Measurements from ENCODE around the gene RPL31. TPM values are rescaled to one million over a fixed set of nuclear protein-coding genes. Genes with fewer than 3 reads are reported as not detected.

Gene RPL31
- total RNA-seq, 4 donors from 2014 or later, result 715 to 2,331 (median 1,488) TPM

DNA sequence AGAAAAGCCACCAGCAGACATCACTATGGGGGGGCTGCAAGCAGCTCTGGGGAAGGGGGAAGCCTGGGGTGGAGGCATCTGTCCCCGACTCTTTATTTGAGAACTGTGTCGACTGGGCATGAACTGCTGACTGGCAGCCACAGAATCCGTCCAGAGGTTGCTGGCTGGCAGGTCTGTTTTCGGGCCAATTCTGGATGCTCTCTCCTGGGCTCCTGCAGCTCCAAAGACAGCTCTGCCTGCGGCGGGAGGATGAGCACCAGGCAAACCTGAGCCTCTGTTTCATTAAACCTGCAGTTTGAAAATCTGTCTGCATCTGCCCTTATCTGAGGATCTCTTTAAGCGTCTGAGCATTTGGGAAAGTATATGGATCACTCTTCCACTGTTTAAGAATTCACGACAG lies 34.4 kb upstream of the RPL31 start:
- Histone ChIP-seq H3K27ac (no peak overlapping the region), H3K4me1 (no peaks in the 10 kb centered on the region), H3K9me3 (no peaks in the 10 kb centered on the region), H3K36me3 (peaks cover 0 to 65% of the 10 kb centered on the region in 2 donors), H3K27me3 (no peaks in the 10 kb centered on the region), H3K4me3 (no peak overlapping the region)
- no peak for TF ChIP-seq POLR2AphosphoS5 (IDR thresholded peaks at IDR 0.05)
- TF ChIP-seq EP300 (IDR thresholded peaks at IDR 0.05), result no peak
- 83 to 88% methylated on average over 4 to 8 of the region's 8 CpGs for WGBS, 2 donors (ENCODE audit: low coverage in 1 of 2)
- no peak for ATAC-seq

DNA sequence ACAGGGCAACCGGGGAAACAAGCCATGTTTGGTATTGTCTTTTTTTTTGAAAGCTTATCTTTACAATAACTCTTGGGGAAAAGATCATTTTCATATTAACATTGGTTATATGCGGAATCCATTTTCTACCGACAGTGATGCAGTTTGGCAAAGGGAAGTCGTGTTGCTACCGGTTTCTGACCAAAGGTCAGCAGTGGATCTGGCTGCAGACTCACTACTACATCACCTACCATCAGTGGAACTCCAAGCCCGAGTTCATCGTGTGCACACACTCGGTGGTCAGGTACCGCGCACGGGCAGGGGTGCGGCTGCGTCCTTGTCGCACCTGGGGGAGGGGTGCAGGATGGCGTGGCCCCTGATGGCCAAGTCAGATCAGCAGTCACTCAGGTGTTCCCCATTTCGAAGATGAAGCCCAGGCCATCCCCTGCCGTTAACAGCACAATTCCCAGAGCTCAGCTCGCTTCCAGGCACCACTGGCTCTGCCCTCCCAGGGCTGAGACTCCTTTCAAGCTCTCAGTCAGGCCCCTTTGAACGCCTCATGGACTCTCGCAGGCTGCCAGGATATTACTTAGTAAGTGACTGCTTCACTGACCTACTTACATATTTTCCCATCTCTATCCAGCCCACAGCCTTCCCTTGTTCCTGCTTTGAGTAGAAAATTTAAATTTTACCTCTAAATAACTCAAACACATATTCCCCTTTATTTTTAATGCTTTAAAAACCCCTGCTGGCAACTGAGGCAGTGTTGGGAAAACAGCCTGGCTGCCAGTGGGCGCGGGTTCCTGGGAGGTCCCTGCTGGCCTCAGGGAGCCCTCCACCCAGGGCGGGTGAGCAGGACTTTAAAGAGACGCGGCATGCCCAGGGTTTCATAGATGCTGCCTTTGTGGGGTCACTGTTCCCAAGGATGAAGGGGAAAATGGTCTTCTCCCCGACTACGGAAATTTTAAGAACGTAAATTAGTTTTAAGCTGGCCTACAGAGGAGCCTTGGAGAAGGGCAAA lies 33.6 kb upstream of the RPL31 start:
- TF ChIP-seq POLR2AphosphoS5 (IDR thresholded peaks at IDR 0.05), result no peak
- TF ChIP-seq, protein P1, sequence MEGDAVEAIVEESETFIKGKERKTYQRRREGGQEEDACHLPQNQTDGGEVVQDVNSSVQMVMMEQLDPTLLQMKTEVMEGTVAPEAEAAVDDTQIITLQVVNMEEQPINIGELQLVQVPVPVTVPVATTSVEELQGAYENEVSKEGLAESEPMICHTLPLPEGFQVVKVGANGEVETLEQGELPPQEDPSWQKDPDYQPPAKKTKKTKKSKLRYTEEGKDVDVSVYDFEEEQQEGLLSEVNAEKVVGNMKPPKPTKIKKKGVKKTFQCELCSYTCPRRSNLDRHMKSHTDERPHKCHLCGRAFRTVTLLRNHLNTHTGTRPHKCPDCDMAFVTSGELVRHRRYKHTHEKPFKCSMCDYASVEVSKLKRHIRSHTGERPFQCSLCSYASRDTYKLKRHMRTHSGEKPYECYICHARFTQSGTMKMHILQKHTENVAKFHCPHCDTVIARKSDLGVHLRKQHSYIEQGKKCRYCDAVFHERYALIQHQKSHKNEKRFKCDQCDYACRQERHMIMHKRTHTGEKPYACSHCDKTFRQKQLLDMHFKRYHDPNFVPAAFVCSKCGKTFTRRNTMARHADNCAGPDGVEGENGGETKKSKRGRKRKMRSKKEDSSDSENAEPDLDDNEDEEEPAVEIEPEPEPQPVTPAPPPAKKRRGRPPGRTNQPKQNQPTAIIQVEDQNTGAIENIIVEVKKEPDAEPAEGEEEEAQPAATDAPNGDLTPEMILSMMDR (IDR thresholded peaks at IDR 0.05), result no peak
- TF ChIP-seq EP300 (IDR thresholded peaks at IDR 0.05), result no peak
- no peak for TF ChIP-seq POLR2A (IDR thresholded peaks at IDR 0.05)
- Histone ChIP-seq H3K27me3 (no peaks in the 10 kb centered on the region), H3K9me3 (no peaks in the 10 kb centered on the region), H3K27ac (no peak overlapping the region), H3K4me3 (no peak overlapping the region), H3K36me3 (peaks cover 0 to 73% of the 10 kb centered on the region in 2 donors), H3K4me1 (no peaks in the 10 kb centered on the region)
- 80 to 94% methylated on average over 6 to 15 of the region's 28 CpGs for WGBS, 2 donors (ENCODE audit: low coverage in 1 of 2)
- no peak for ATAC-seq

DNA sequence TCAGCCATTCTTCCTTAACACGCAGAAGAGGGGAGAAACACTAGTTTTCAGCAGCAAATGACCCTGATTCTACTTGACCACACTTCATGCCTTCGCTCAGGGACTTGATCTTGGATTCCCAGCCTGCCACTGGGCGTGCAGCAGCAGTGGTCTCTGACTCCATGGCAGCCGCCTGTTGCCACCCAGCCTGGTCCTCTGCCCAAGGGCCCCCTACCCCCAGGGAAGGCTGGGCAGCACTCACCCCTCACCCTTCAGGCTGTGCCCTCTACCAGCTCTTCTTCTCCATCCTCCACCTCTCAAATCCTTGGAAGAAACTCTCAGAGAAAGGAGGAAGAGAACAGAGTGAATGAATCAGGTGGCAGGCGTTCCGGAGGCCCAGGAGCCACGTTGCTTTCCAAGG lies 32.1 kb upstream of the RPL31 start:
- H3K4me3 ChIP-seq, result no peak overlapping the region
- H3K36me3 ChIP-seq, result peaks cover 0 to 82% of the 10 kb centered on the region in 2 donors
- TF ChIP-seq EP300 (IDR thresholded peaks at IDR 0.05) (no peak), POLR2A (IDR thresholded peaks at IDR 0.05) (no peak), POLR2AphosphoS5 (IDR thresholded peaks at IDR 0.05) (no peak)
- TF ChIP-seq, protein P1 (IDR thresholded peaks at IDR 0.05), result no peak
- no peak for ATAC-seq
- H3K4me1 ChIP-seq, result no peaks in the 10 kb centered on the region
- H3K27ac ChIP-seq, result no peak overlapping the region
- H3K27me3 ChIP-seq, result no peaks in the 10 kb centered on the region
- WGBS, 2 donors (ENCODE audit: low coverage in 1 of 2), result 83 to 97% methylated on average over 2 to 3 of the region's 7 CpGs
- no peaks in the 10 kb centered on the region for H3K9me3 ChIP-seq

DNA sequence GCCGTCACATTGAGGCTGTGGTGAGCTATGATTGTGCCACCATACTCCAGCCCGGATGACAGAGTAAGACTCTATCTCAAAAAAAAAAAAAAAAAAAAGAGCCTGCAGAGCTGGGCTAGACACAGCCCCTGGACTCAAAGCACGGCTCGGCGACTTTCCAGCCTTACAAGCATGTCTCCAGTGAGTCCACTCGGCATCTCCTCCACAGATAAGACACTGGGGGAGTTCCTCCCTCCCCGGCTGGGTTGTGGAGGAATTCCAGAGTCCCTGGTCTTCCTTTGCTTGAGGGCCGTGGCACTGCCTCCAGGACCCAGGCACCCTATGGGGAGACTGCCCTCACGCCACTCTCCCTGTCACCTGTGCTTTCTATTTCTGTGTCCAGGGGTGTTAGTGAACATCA lies 30.9 kb upstream of the RPL31 start:
- Histone ChIP-seq H3K27ac (no peak overlapping the region), H3K4me3 (no peak overlapping the region), H3K9me3 (no peaks in the 10 kb centered on the region), H3K4me1 (no peaks in the 10 kb centered on the region), H3K36me3 (peaks cover 0 to 88% of the 10 kb centered on the region in 2 donors), H3K27me3 (no peaks in the 10 kb centered on the region)
- no peak for ATAC-seq
- TF ChIP-seq EP300 (IDR thresholded peaks at IDR 0.05) (no peak), POLR2A (IDR thresholded peaks at IDR 0.05) (no peak), POLR2AphosphoS5 (IDR thresholded peaks at IDR 0.05) (no peak)
- TF ChIP-seq, protein P1 (IDR thresholded peaks at IDR 0.05), result no peak
- 92 to 100% methylated on average over 1 to 7 of the region's 9 CpGs for WGBS, 2 donors (ENCODE audit: low coverage in 1 of 2)

DNA sequence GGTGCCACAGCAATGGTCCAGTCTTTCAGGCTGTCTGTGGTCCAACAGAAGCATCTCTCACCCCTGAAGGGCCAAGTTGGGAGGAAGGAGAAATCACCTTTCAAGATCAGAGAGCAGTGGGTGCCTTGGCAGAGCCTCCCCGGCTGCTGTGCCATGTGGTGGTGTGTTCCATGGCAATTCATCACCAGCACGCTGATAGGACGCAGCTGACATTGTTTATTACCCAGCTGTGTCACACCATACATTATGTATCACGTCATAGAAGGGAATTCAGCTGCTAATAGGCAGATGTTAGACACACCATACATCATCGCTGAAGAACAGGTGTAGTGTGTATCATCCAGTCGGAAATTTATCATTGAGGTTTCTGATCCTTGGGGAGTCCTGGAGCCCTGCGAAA lies 29.6 kb upstream of the RPL31 start:
- H3K36me3 ChIP-seq, result peaks cover 0 to 98% of the 10 kb centered on the region in 2 donors
- H3K4me1 ChIP-seq, result no peaks in the 10 kb centered on the region
- no peak overlapping the region for H3K4me3 ChIP-seq
- no peaks in the 10 kb centered on the region for H3K27me3 ChIP-seq
- TF ChIP-seq, protein P1 (IDR thresholded peaks at IDR 0.05), result no peak
- no peak for TF ChIP-seq POLR2AphosphoS5 (IDR thresholded peaks at IDR 0.05)
- no peak for ATAC-seq
- no peak overlapping the region for H3K27ac ChIP-seq
- H3K9me3 ChIP-seq, result no peaks in the 10 kb centered on the region
- 83 to 85% methylated on average over 6 to 7 of the region's 7 CpGs for WGBS, 2 donors (ENCODE audit: low coverage in 1 of 2)

Data from gastroesophageal sphincter (tissue), 4 donors.